SU-DHL-6 (cell line): ENCODE results near the gene FAAH.

Source experiments
- H2AFZ ChIP-seq: fragments of 200-600 bp; sonication (generic); 2 replicates; pipeline ENCODE4 v1.6.1; 2014; ENCODE audit warnings: low read depth, mild to moderate bottlenecking, moderate library complexity, mixed read lengths, antibody characterized with exemption, low read length; ENCODE audit not compliant: severe bottlenecking
- H3F3A ChIP-seq: fragments of 200-600 bp; shearing (Covaris generic); 2 replicates; pipeline ENCODE4 v1.6.0; 2016; ENCODE audit warnings: antibody characterized with exemption, mild to moderate bottlenecking; ENCODE audit not compliant: insufficient read depth
- H3K27ac ChIP-seq: fragments of 200-600 bp; sonication (generic); 2 replicates; pipeline ENCODE4 v1.5.1; 2016; ENCODE audit warnings: low read depth, mild to moderate bottlenecking, low read length, moderate library complexity, mixed read lengths
- H3K27me3 ChIP-seq: fragments of 200-600 bp; sonication (generic), shearing (Covaris generic); 2 replicates; pipeline ENCODE4 v1.6.0; 2014; ENCODE audit warnings: mild to moderate bottlenecking, low read length
- H3K36me3 ChIP-seq: fragments of 200-600 bp; sonication (generic); 2 replicates; pipeline ENCODE4 v1.6.1; 2014; ENCODE audit warnings: mild to moderate bottlenecking, low read length, mixed read lengths
- H3K4me2 ChIP-seq: fragments of 300-600, 200-600 bp; shearing (Covaris generic), sonication (generic); 2 replicates; pipeline ENCODE4 v1.6.0; 2014; ENCODE audit warnings: low read length, low read depth, mild to moderate bottlenecking; ENCODE audit not compliant: poor library complexity, severe bottlenecking
- H3K4me3 ChIP-seq: fragments of 200-600 bp; sonication (generic); 2 replicates; pipeline ENCODE4 v1.5.1; 2014; ENCODE audit warnings: antibody characterized with exemption, low read length, mild to moderate bottlenecking, mixed read lengths; ENCODE audit not compliant: insufficient read depth, poor library complexity, severe bottlenecking
- H3K79me2 ChIP-seq: fragments of 200-600 bp; sonication (generic); 2 replicates; pipeline ENCODE4 v1.6.1; 2014; ENCODE audit warnings: mild to moderate bottlenecking, low read length, moderate library complexity; ENCODE audit not compliant: insufficient read depth
- H3K9ac ChIP-seq: fragments of 200-600 bp; sonication (generic); 2 replicates; pipeline ENCODE4 v1.7.0; 2014; ENCODE audit warnings: mild to moderate bottlenecking, low read length
- H3K9me2 ChIP-seq: fragments of 200-600 bp; sonication (generic); replicated peaks from 2 replicates; pipeline ENCODE4 v1.6.1; 2014; ENCODE audit warnings: low read length; ENCODE audit not compliant: insufficient read depth
- H3K9me3 ChIP-seq: fragments of 200-600 bp; sonication (generic); 2 replicates; pipeline ENCODE4 v1.6.1; 2014; ENCODE audit warnings: low read length, mixed read lengths; ENCODE audit not compliant: insufficient read depth
- H4K20me1 ChIP-seq: fragments of 200-600 bp; sonication (generic); 2 replicates; pipeline ENCODE4 v1.6.1; 2014; ENCODE audit warnings: low read depth, mild to moderate bottlenecking, antibody characterized with exemption, low read length, moderate library complexity, mixed read lengths
- CTCF ChIP-seq: fragments of 200-600 bp; sonication (generic); IDR thresholded peaks from one replicate; pipeline ENCODE4 v1.5.1; 2017; ENCODE audit warnings: antibody characterized with exemption, mild to moderate bottlenecking, low read length, moderate library complexity; ENCODE audit not compliant: insufficient read depth, poor library complexity, severe bottlenecking
- EZH2phosphoT487 ChIP-seq: fragments of 200-600 bp; sonication (generic), shearing (Covaris generic); conservative IDR thresholded peaks from 2 replicates; pipeline ENCODE4 v1.6.1; 2018; ENCODE audit warnings: mild to moderate bottlenecking, antibody characterized with exemption, low read length, moderate library complexity, mixed read lengths

Gene FAAH

GRCh38 chr1:46440478-46440877 is 46.4 kb downstream of the FAAH start:
- Histone ChIP-seq H3K27ac (no peak overlapping the region), H3K9me3 (no peaks in the 10 kb centered on the region), H3K36me3 (no peaks in the 10 kb centered on the region), H2AFZ (no peak overlapping the region), H3K4me2 (no peak overlapping the region), H3K9ac (no peak overlapping the region), H3K27me3 (no peaks in the 10 kb centered on the region), H3K79me2 (no peaks in the 10 kb centered on the region), H3K4me3 (no peak overlapping the region), H3K9me2 (no peaks in the 10 kb centered on the region), H3F3A (no peaks in the 10 kb centered on the region), H4K20me1 (no peaks in the 10 kb centered on the region)
- no peak for TF ChIP-seq EZH2phosphoT487

GRCh38 chr1:46442317-46443161 is 48.4 kb downstream of the FAAH start:
- Histone ChIP-seq H3K27me3 (no peaks in the 10 kb centered on the region), H3K9ac (0 out of 2 replicates have a peak overlapping the region, but pooled peaks have one; percentile 9), H4K20me1 (no peaks in the 10 kb centered on the region), H3K9me3 (no peaks in the 10 kb centered on the region), H2AFZ (no peak overlapping the region), H3F3A (no peaks in the 10 kb centered on the region), H3K36me3 (no peaks in the 10 kb centered on the region), H3K79me2 (no peaks in the 10 kb centered on the region), H3K4me2 (peak overlapping the region; percentile 38), H3K27ac (no peak overlapping the region), H3K9me2 (no peaks in the 10 kb centered on the region), H3K4me3 (no peak overlapping the region)
- TF ChIP-seq EZH2phosphoT487 (no peak), CTCF (peak; percentile 90)

GRCh38 chr1:46444466-46444865 is 50.3 kb downstream of the FAAH start:
- H3K27me3 ChIP-seq, result no peaks in the 10 kb centered on the region
- no peak overlapping the region for H2AFZ ChIP-seq
- TF ChIP-seq CTCF (no peak), EZH2phosphoT487 (no peak)
- H3K4me3 ChIP-seq, result no peak overlapping the region
- no peaks in the 10 kb centered on the region for H3K36me3 ChIP-seq
- H4K20me1 ChIP-seq, result no peaks in the 10 kb centered on the region
- H3F3A ChIP-seq, result no peaks in the 10 kb centered on the region
- H3K9me3 ChIP-seq, result no peaks in the 10 kb centered on the region
- H3K27ac ChIP-seq, result no peak overlapping the region
- no peak overlapping the region for H3K9ac ChIP-seq
- H3K4me2 ChIP-seq, result no peak overlapping the region
- no peaks in the 10 kb centered on the region for H3K79me2 ChIP-seq
- no peaks in the 10 kb centered on the region for H3K9me2 ChIP-seq

- H3K27me3 ChIP-seq, result no peaks in the 10 kb centered on the region
Measured at GRCh38 chr1:46445773-46446256, 51.7 kb downstream of the FAAH start.

More at GRCh38 chr1:46445773-46446256, 51.7 kb downstream of the FAAH start:
- no peak overlapping the region for H3K4me2 ChIP-seq
- no peaks in the 10 kb centered on the region for H4K20me1 ChIP-seq
- H3K9me2 ChIP-seq, result no peaks in the 10 kb centered on the region
- H3K79me2 ChIP-seq, result no peaks in the 10 kb centered on the region
- no peak overlapping the region for H3K27ac ChIP-seq
- no peaks in the 10 kb centered on the region for H3K9me3 ChIP-seq
- TF ChIP-seq EZH2phosphoT487 (no peak), CTCF (no peak)
- H3K9ac ChIP-seq, result no peak overlapping the region
- H2AFZ ChIP-seq, result no peak overlapping the region
- H3F3A ChIP-seq, result no peaks in the 10 kb centered on the region
- H3K36me3 ChIP-seq, result no peaks in the 10 kb centered on the region
- H3K4me3 ChIP-seq, result no peak overlapping the region
